HG03469 (cell line): Measurements from ENCODE around the gene LIN28A.

Source experiments
- ATAC-seq: cut with Tn5 transposase; IDR thresholded peaks from one replicate; pipeline ENCODE4 v1.9.1; 2021; ENCODE audit warnings: mild to moderate bottlenecking, moderate library complexity, moderate number of reproducible peaks; ENCODE audit not compliant: unreplicated experiment

LIN28A gene

DNA sequence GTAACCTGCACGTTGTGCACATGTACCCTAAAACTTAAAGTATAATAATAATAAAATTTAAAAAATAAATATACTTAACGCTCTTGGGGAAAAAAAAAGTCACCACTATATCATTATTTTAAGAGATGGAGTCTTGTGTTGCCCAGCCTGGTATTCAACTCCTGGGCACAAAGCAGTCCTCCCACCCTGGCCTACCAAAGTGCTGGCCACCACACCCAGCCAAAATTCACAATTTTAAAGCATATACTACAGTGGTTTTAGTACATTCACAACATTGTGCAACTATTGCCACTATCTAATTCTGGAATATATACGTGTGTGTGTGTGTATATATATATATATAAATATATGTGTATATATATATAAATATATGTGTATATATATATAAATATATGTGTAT, 67.5 kb downstream of the LIN28A start:
- ATAC-seq, result no peak

GRCh38 chr1:26478988-26479387, 68.4 kb downstream of the LIN28A start:
- ATAC-seq, result no peak
